K562 (cell line): Measurements from ENCODE around the gene SHBG. TPM values are rescaled to one million over a fixed set of nuclear protein-coding genes. Genes with fewer than 3 reads are reported as not detected.
A peak's percentile ranks its signal among the peaks of the same experiment; 100 is the strongest.

Source experiments
- KLF16 ChIP-seq: IDR thresholded peaks from 2 replicates; pipeline ENCODE4 v1.6.1; 2016; ENCODE audit warnings: antibody characterized with exemption
- MEIS2 ChIP-seq: fragments of 450-650 bp; IDR thresholded peaks from 2 replicates; pipeline ENCODE4 v1.6.1; 2014; ENCODE audit warnings: mild to moderate bottlenecking; ENCODE audit not compliant: partially characterized antibody
- POLR3A ChIP-seq: IDR thresholded peaks from 2 replicates; pipeline ENCODE4 v1.6.1; 2011; ENCODE audit warnings: borderline replicate concordance, mild to moderate bottlenecking, moderate library complexity; ENCODE audit not compliant: insufficient read length, insufficient read depth; ENCODE audit errors: extremely low read depth
- RCOR1 ChIP-seq, 2 experiments: IDR thresholded peaks; 2 replicates each; pipeline ENCODE4 v1.6.1; 2012; ENCODE audit warnings: low read depth in 2 of 2, low read length in 2 of 2, borderline replicate concordance in 1 of 2, improper control_type of control experiment in 1 of 2
- TCF3 ChIP-seq: sonication (generic); formaldehyde crosslinking; IDR thresholded peaks from 2 replicates; pipeline ENCODE4 v1.4.0; 2020; ENCODE audit warnings: mild to moderate bottlenecking, missing genetic modification reagents
- TEAD4 ChIP-seq, 2 experiments: sonication (generic) in 1 of 2; formaldehyde crosslinking in 1 of 2; IDR thresholded peaks; 2 replicates each; pipeline versions ENCODE4 v1.6.1 to v1.8.0; 2012 to 2022; ENCODE audit warnings: borderline replicate concordance in 1 of 2, inconsistent platforms in 1 of 2, low read length in 1 of 2, mild to moderate bottlenecking in 1 of 2, missing genetic modification reagents in 1 of 2
- TRIM28 ChIP-seq: fragments of 450-650 bp; IDR thresholded peaks from 2 replicates; pipeline ENCODE4 v1.6.1; 2017
- ZNF143 ChIP-seq: sonication (generic); formaldehyde crosslinking; IDR thresholded peaks from 2 replicates; pipeline ENCODE4 v1.9.0; 2022; ENCODE audit warnings: mild to moderate bottlenecking, missing genetic modification reagents
- polyA plus RNA-seq, 8 experiments: library from polyadenylated mRNA; depleted of rRNA in 4 of 8; stranded (reverse) in 5 of 8; unstranded in 3 of 8; fragments of >200 nt; fragmentation: Nextera tagmentation in 2 of 8; fragmentation: Illumina TruSeq in 1 of 8; extraction: Ambion mirVana in 2 of 8; extraction: Trizol in 1 of 8; gene quantifications; 2 replicates each; pipeline versions ENCODE4 v1.2.1 to v1.2.3, GENCODE V29; 2011 to 2014; ENCODE audit warnings: inconsistent platforms in 1 of 8, missing spikeins in 1 of 8
- total RNA-seq, 7 experiments: library from RNA; depleted of rRNA in 6 of 7; stranded (reverse); fragments of >200 nt in 6 of 7; fragmentation: Illumina TruSeq in 2 of 7; extraction: Trizol in 2 of 7; gene quantifications; 2 replicates each; pipeline versions ENCODE4 v1.2.1 to v1.2.3, GENCODE V29; 2011 to 2021; ENCODE audit warnings: low replicate concordance in 1 of 7
- TF ChIP-seq, protein P1 (sequence below): fragments of 450-650 bp; conservative IDR thresholded peaks from 2 replicates; pipeline ENCODE4 v1.6.1; 2016; ENCODE audit warnings: missing genetic modification characterization, low read depth, mild to moderate bottlenecking, control low read depth, missing compliant biosample characterization
- TF ChIP-seq, protein P2 (sequence below): fragments of 450-650 bp; IDR thresholded peaks from 2 replicates; pipeline ENCODE4 v1.6.1; 2017; ENCODE audit warnings: mild to moderate bottlenecking, moderate library complexity

SHBG gene
- total and polyA plus RNA-seq, 9 of the 15 experiments (the other 6 are each of a cell fraction or from before 2014, with no cell fraction given) = not detected

DNA sequence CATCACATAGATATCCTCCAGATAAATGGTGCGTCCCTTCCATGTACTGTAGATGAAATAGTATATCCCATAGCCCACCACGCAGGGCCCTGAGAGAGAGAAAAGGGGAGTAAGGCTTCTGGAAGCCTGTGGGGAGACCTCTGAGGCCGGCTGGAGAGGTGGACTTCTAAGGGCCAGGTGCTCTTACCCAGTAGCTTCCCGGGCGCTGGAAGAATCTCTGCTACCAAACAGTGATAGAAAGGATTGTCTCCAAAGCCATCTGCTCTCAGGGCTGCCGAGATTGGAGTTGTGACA, 3.0 kb upstream of the SHBG start (continued):
- TF ChIP-seq, protein P1, sequence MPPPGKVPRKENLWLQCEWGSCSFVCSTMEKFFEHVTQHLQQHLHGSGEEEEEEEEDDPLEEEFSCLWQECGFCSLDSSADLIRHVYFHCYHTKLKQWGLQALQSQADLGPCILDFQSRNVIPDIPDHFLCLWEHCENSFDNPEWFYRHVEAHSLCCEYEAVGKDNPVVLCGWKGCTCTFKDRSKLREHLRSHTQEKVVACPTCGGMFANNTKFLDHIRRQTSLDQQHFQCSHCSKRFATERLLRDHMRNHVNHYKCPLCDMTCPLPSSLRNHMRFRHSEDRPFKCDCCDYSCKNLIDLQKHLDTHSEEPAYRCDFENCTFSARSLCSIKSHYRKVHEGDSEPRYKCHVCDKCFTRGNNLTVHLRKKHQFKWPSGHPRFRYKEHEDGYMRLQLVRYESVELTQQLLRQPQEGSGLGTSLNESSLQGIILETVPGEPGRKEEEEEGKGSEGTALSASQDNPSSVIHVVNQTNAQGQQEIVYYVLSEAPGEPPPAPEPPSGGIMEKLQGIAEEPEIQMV (tag) = no peak
- TF ChIP-seq KLF16 (peak; percentile 39; the same call in 1 of the 2 replicates), MEIS2 (no peak), ZNF143 (CRISPR knock-in tag) (no peak), TCF3 (peak; percentile 61), TRIM28 (no peak), TEAD4 (IDR thresholded peaks at IDR 0.05; ENCODE audit: low read length) (peak; percentile 76), TEAD4 (CRISPR knock-in tag; IDR thresholded peaks at IDR 0.05; ENCODE audit: borderline replicate concordance) (no peak), POLR3A (no peak), RCOR1 (IDR thresholded peaks at IDR 0.05; ENCODE audit: borderline replicate concordance in 1 of 2, low read depth in 2 of 2, low read length in 2 of 2) (peak; percentile 75 to 99)
- TF ChIP-seq, protein P2, sequence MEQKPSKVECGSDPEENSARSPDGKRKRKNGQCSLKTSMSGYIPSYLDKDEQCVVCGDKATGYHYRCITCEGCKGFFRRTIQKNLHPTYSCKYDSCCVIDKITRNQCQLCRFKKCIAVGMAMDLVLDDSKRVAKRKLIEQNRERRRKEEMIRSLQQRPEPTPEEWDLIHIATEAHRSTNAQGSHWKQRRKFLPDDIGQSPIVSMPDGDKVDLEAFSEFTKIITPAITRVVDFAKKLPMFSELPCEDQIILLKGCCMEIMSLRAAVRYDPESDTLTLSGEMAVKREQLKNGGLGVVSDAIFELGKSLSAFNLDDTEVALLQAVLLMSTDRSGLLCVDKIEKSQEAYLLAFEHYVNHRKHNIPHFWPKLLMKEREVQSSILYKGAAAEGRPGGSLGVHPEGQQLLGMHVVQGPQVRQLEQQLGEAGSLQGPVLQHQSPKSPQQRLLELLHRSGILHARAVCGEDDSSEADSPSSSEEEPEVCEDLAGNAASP = no peak
